ENCODE measurements around the gene CDK11B. TPM values are rescaled to one million over a fixed set of nuclear protein-coding genes. Genes with fewer than 3 reads are reported as not detected.

CDK11B gene
- total RNA-seq, 1 donor from 2014 or later: 12.6 TPM

- Histone ChIP-seq H3K27me3 (no peaks in the 10 kb centered on the region), H3K36me3 (no peaks in the 10 kb centered on the region), H3K4me1 (peaks cover 4% of the 10 kb centered on the region), H3K27ac (peak overlapping the region; percentile 49), H3K9ac (no peak overlapping the region), H3K4me2 (no peak overlapping the region), H3F3A (ENCODE audit: low read depth) (peaks cover 3% of the 10 kb centered on the region), H3K9me3 (ENCODE audit: low read depth) (no peaks in the 10 kb centered on the region), H4K20me1 (ENCODE audit: low read depth) (peaks cover 38% of the 10 kb centered on the region), H2AFZ (replicated peaks) (no peak overlapping the region), H3K4me3 (no peak overlapping the region), H3K79me2 (ENCODE audit: low read depth) (peaks cover 9% of the 10 kb centered on the region)
- H3K9me3 Mint-ChIP-seq: no peaks in the 10 kb centered on the region
- no peak overlapping the region for H3K27ac Mint-ChIP-seq
- DNase-seq (ENCODE audit: low spot score): no peak
- no peak overlapping the region for H3K4me3 Mint-ChIP-seq
- H3K4me1 Mint-ChIP-seq: peaks cover 15% of the 10 kb centered on the region
- no peaks in the 10 kb centered on the region for H3K27me3 Mint-ChIP-seq (ENCODE audit: insufficient read depth, low read depth)
- TF ChIP-seq EZH2 (IDR thresholded peaks at IDR 0.05) (no peak), CTCF (IDR thresholded peaks at IDR 0.05) (no peak), EZH2phosphoT487 (IDR thresholded peaks at IDR 0.05) (no peak)
- peaks cover 3% of the 10 kb centered on the region for H3K36me3 Mint-ChIP-seq
Observed at GRCh38 chr1:1621173-1622009, 37.4 kb downstream of the CDK11B start.

GRCh38 chr1:1620433-1621139 lies 38.2 kb downstream of the CDK11B start:
- TF ChIP-seq EZH2 (IDR thresholded peaks at IDR 0.05) (no peak), EZH2phosphoT487 (IDR thresholded peaks at IDR 0.05) (no peak), CTCF (IDR thresholded peaks at IDR 0.05) (no peak)
- H4K20me1 ChIP-seq (ENCODE audit: low read depth): peaks cover 40% of the 10 kb centered on the region

GRCh38 chr1:1619917-1620361 lies 38.9 kb downstream of the CDK11B start:
- Mint-ChIP-seq H3K36me3 (peaks cover 3% of the 10 kb centered on the region), H3K27me3 (ENCODE audit: insufficient read depth, low read depth) (no peaks in the 10 kb centered on the region), H3K9me3 (no peaks in the 10 kb centered on the region), H3K4me3 (peak overlapping the region; percentile 50), H3K4me1 (peaks cover 16% of the 10 kb centered on the region), H3K27ac (no peak overlapping the region)
- no peak overlapping the region for H2AFZ ChIP-seq (replicated peaks)
- H3K9me3 ChIP-seq (ENCODE audit: low read depth): no peaks in the 10 kb centered on the region
- H3K4me3 ChIP-seq: no peak overlapping the region
- H3K27ac ChIP-seq: no peak overlapping the region
- H3F3A ChIP-seq (ENCODE audit: low read depth): peaks cover 8% of the 10 kb centered on the region
- H3K27me3 ChIP-seq: no peaks in the 10 kb centered on the region
- no peak for DNase-seq (ENCODE audit: low spot score)
- TF ChIP-seq EZH2phosphoT487 (IDR thresholded peaks at IDR 0.05): no peak
- peak; percentile 42 for TF ChIP-seq CTCF (IDR thresholded peaks at IDR 0.05)
- no peak overlapping the region for H3K9ac ChIP-seq
- H3K79me2 ChIP-seq (ENCODE audit: low read depth): peaks cover 12% of the 10 kb centered on the region
- H3K4me2 ChIP-seq: no peak overlapping the region
- peaks cover 41% of the 10 kb centered on the region for H4K20me1 ChIP-seq (ENCODE audit: low read depth)
- no peaks in the 10 kb centered on the region for H3K36me3 ChIP-seq
- H3K4me1 ChIP-seq: peaks cover 5% of the 10 kb centered on the region

More at GRCh38 chr1:1620433-1621139, 38.2 kb downstream of the CDK11B start:
- Mint-ChIP-seq H3K4me3 (peak overlapping the region; percentile 50), H3K27ac (no peak overlapping the region), H3K36me3 (peaks cover 3% of the 10 kb centered on the region), H3K27me3 (ENCODE audit: insufficient read depth, low read depth) (no peaks in the 10 kb centered on the region), H3K9me3 (no peaks in the 10 kb centered on the region), H3K4me1 (peaks cover 15% of the 10 kb centered on the region)
- H3K4me3 ChIP-seq: no peak overlapping the region
- peaks cover 5% of the 10 kb centered on the region for H3K4me1 ChIP-seq
- no peak overlapping the region for H3K27ac ChIP-seq
- H3K4me2 ChIP-seq: no peak overlapping the region
- peaks cover 11% of the 10 kb centered on the region for H3K79me2 ChIP-seq (ENCODE audit: low read depth)
- DNase-seq (ENCODE audit: low spot score): no peak
- no peaks in the 10 kb centered on the region for H3K9me3 ChIP-seq (ENCODE audit: low read depth)
- H3K27me3 ChIP-seq: no peaks in the 10 kb centered on the region
- peaks cover 5% of the 10 kb centered on the region for H3F3A ChIP-seq (ENCODE audit: low read depth)
- H3K9ac ChIP-seq: no peak overlapping the region
- no peak overlapping the region for H2AFZ ChIP-seq (replicated peaks)
- H3K36me3 ChIP-seq: no peaks in the 10 kb centered on the region
